Activated T-helper 17 cell treated with anti-CD3 and anti-CD28 coated beads, Interleukin-2, amount 50 U/mL, for 72 hours (primary cell): ENCODE data around the gene PDE6A. TPM values are rescaled to one million over a fixed set of nuclear protein-coding genes. Genes with fewer than 3 reads are reported as not detected.
"Not testable (repeated sequence)": the region's sequence is repeated elsewhere in the genome, so short reads cannot be mapped to it uniquely, and the experiment has no call there.

Source experiments
- ATAC-seq: fragments of 150-1000 bp; cut with Tn5 transposase; replicated peaks from 2 replicates; pipeline ENCODE4 v1.10.0; 2021; ENCODE audit warnings: mild to moderate bottlenecking, moderate library complexity
- H3K27ac Mint-ChIP-seq: one replicate; pipeline ENCODE4 v1.8.0; 2022; ENCODE audit warnings: mixed read lengths
- H3K27me3 Mint-ChIP-seq: one replicate; pipeline ENCODE4 v1.8.0; 2022; ENCODE audit warnings: mixed read lengths
- H3K36me3 Mint-ChIP-seq: one replicate; pipeline ENCODE4 v1.8.0; 2022; ENCODE audit warnings: low read depth, mild to moderate bottlenecking, mixed read lengths
- H3K4me1 Mint-ChIP-seq: one replicate; pipeline ENCODE4 v1.8.0; 2022; ENCODE audit warnings: mixed read lengths
- H3K4me3 Mint-ChIP-seq: one replicate; pipeline ENCODE4 v1.8.0; 2022; ENCODE audit warnings: mild to moderate bottlenecking, mixed read lengths
- H3K9me3 Mint-ChIP-seq: one replicate; pipeline ENCODE4 v1.8.0; 2022; ENCODE audit warnings: mixed read lengths
- total RNA-seq, 2 donors: library from RNA; stranded (reverse); gene quantifications; one replicate each; pipeline ENCODE4 v1.2.3, GENCODE V29; 2022

PDE6A gene
- total RNA-seq, 2 donors from 2014 or later, result not detected

DNA sequence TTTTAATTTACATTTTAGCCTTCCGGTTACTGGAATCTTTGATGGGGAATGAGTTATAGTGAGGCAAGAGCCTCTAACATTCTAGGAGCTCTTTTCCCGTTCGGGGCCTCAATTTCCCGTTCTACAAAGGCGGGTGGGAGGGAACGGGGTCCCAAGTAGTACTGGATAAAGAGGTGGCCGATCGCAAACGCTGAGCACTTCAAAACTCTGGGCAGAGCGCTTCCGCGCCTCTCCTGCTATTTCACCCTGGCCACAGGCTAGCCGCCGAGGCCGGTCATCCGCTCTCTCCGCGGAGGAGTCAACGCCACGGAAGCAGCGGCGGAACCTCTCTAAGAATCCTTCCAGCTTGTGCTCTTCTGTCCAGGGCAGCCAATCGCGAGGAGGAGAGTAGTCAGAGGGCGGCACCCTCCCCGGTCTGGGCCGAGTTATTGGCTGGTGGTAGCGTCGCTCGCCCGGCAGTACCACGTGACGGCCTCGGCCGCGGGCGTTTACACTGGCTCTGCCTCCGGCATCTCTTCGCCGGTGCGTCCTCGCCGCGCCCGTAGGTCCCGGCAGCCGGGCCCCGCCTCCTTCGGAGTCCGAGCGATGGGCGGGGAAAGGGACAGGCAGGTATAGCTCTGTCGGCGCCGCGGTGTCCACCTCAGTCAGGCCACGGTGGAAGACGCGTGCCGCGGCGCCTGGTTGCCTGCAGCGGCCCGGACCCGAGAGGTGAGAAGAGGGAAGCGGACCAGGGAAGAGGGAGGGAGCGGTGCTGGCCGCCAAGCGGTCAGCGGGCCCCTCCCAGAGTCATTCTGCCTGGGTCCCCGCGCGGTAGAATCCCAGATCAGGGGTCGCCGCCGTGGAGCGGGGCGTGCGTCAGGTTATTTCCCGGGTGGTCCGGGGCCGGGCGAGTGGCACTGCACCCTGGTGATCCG, 15.9 kb upstream of the PDE6A start, which contains the start of gene SLC26A2:
Gene SLC26A2, plus strand, starts transcription at position 487 of the 914 bp plus-strand sequence. CDS start 16,895 bp downstream, outside the sequence.
- peak within 1 kb of the TSS; percentile 99 for H3K27ac Mint-ChIP-seq
- H3K9me3 Mint-ChIP-seq, result no peaks in the 10 kb centered on the region
- H3K4me3 Mint-ChIP-seq, result peak within 1 kb of the TSS; percentile 97
- peaks cover 15% of the 10 kb centered on the region for H3K36me3 Mint-ChIP-seq
- H3K4me1 Mint-ChIP-seq, result peaks cover 31% of the 10 kb centered on the region
- no peaks in the 10 kb centered on the region for H3K27me3 Mint-ChIP-seq
- peak; percentile 98 for ATAC-seq

DNA sequence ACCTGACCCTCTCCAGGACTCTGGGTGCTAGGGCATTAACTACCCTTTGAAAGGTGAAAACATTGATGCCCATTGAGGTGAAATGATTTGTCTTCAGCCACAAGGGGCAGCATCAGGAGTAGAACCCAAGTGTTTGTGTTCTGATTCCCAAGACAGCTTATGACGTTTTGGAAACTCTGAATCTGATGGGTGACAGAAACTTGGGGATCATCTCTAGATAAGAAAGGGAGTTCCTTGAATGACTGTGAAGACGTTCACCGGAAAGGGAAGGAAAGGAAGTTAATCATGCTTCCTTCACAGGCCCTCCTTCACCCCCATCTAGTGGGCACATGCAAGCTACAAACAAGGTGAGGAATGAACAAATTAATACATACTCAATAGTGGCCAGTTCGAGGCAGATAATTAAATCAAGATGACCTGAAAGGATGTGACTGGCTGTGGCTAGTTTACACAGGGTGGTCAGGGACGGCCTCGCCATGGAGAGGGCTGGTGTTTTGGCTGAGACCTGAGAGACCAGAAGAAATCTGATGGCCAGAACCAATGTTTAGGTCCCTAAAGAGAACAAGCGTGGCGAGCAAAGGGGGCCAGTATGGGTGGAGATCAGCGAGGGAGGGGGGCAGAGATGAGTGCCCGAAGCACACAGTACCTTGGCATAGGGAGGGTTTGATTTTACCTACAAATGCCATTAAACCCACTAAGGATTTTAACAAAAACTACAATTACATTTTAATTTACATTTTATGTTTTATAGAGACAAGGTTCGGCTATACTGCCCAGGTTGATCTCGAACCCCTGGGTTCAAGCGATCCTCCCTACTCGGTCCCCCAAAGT, 15.0 kb upstream of the PDE6A start:
- Mint-ChIP-seq H3K27me3 (no peaks in the 10 kb centered on the region), H3K4me3 (peak overlapping the region; percentile 97), H3K9me3 (no peaks in the 10 kb centered on the region), H3K4me1 (peaks cover 31% of the 10 kb centered on the region), H3K27ac (peak overlapping the region; percentile 99), H3K36me3 (peaks cover 15% of the 10 kb centered on the region)
- peak; percentile 46 for ATAC-seq

DNA sequence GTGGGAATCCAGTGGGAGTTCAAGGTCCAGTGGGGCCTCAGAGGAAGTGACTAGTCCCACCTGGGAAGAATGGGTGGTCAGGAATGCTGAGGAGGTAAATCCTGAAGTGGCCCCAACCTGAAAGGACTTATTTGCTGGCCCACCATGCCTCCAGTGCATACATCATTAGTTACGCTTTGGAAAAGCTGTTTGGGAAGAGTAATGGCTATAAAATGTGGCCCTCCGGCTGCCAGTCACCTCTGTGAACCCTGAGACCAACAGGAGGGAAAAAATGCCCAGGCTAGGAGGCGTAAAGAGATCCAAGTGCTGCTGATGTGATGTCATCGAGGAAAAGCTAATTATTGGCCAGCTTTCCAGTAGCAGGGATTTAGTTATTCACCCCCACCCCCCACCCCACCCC, 13.3 kb upstream of the PDE6A start:
- Mint-ChIP-seq H3K27ac (no peak overlapping the region), H3K9me3 (no peaks in the 10 kb centered on the region), H3K4me1 (peaks cover 29% of the 10 kb centered on the region), H3K27me3 (no peaks in the 10 kb centered on the region), H3K4me3 (no peak overlapping the region), H3K36me3 (peaks cover 13% of the 10 kb centered on the region)
- no peak for ATAC-seq

DNA sequence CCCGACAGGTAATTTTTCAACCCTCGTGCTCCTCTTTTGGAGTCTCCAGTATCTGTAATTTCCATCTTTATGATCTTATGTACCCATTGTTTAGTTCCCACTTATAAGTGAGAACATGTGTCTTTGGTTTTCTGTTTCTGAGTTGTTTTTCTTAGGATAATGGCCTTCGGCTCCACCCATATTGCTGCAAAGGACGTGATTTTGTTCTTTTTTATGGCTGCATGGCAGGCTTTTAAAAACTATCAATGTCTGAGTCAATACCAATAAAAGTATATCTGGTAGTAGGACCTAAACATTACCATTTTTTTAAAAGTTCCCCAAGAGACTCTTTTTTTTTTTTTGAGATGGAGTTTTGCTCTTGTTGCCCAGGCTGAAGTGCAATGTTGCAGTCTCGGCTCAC, 12.1 kb upstream of the PDE6A start:
- H3K9me3 Mint-ChIP-seq, result no peaks in the 10 kb centered on the region
- H3K4me3 Mint-ChIP-seq, result no peak overlapping the region
- no peak for ATAC-seq
- H3K36me3 Mint-ChIP-seq, result peaks cover 6% of the 10 kb centered on the region
- peaks cover 17% of the 10 kb centered on the region for H3K4me1 Mint-ChIP-seq
- no peaks in the 10 kb centered on the region for H3K27me3 Mint-ChIP-seq
- no peak overlapping the region for H3K27ac Mint-ChIP-seq

DNA sequence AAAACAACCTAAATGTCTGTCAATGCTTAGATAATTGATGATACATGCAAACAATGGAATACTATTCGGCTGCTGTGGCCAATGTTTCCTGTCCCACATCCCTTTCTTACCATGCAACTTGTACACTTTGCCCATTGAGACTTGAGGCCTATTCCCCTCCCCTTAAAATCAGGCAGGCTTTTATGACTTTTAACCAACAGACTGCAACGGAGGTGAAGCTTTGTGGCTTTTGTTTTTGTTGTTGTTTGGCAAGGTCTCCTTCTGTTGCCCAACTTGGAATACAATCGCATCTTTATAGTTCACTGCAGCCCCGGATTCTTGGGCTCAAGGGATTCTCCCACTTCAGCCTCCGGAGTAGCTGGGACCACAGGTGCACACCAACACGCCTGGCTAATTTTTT, 10.2 kb upstream of the PDE6A start:
- peaks cover 6% of the 10 kb centered on the region for H3K36me3 Mint-ChIP-seq
- H3K4me3 Mint-ChIP-seq, result no peak overlapping the region
- H3K27ac Mint-ChIP-seq, result no peak overlapping the region
- peaks cover 6% of the 10 kb centered on the region for H3K4me1 Mint-ChIP-seq
- no peaks in the 10 kb centered on the region for H3K9me3 Mint-ChIP-seq
- peaks cover 3% of the 10 kb centered on the region for H3K27me3 Mint-ChIP-seq
- ATAC-seq, result no peak

DNA sequence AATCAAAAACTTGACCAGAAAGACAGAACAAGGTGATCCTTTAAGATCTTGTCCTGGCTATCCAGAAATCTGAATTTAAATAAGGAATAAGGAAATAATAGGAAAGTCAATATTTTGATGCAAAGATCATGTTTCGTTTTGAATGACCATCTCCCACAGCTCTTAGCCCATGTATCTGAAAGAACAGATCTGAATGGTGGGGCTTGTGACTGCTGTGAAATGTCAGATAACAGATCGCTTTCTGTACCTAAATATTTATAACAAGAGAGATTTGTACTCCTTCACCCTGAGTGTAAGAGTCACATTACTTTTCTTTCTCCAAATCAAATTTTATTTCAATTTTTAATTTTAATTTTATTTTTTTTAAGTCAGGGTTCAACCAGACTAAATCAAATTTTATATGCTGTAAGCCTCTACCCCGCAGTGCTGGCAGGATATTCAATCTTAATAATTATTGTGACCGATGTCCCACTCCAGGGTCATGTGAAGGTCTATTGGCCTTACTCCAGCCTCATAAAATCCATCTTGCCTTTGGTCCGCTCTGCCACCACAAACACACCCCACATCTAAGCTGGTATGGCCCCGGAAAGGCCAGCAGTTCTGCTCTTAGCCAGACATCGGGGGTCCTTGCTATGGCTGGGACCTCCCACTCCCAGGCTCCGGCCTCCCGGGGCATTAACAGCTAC, 9.0 kb upstream of the PDE6A start:
- H3K27ac Mint-ChIP-seq, result no peak overlapping the region
- H3K4me1 Mint-ChIP-seq, result no peaks in the 10 kb centered on the region
- no peaks in the 10 kb centered on the region for H3K36me3 Mint-ChIP-seq
- H3K9me3 Mint-ChIP-seq, result no peaks in the 10 kb centered on the region
- peaks cover 5% of the 10 kb centered on the region for H3K27me3 Mint-ChIP-seq
- no peak for ATAC-seq
- no peak overlapping the region for H3K4me3 Mint-ChIP-seq

DNA sequence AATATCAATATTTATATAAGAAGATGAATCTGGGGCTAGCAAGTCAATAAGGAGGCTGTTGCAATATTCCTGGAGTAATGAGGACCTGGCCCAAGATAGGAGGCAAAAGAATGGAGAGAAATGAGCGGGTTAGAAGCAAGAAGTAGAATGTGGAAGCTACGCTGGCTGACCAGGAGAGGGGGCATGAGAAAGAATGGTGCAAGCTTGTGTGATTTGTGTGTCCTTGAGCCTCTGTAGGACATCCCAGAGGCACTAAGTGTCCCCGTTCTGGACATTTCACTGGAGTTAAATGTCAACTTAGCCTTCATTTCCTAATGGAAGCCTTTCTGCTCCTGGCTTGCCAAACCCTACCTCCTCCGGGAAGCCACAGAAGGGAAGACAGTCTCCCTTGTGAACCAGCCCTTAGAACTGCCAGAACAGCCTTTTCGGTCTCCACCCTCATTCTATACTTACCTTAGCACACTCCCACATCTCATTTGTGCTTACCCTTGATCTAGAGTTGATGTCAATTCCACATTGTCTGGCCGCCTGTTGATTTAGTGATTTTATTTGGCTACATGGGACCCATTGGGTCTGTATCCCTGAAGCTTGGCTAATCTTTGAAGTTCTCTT, 6.7 kb upstream of the PDE6A start:
- Mint-ChIP-seq H3K4me3 (no peak overlapping the region), H3K9me3 (no peaks in the 10 kb centered on the region), H3K27ac (no peak overlapping the region), H3K36me3 (no peaks in the 10 kb centered on the region), H3K4me1 (no peaks in the 10 kb centered on the region), H3K27me3 (peaks cover 9% of the 10 kb centered on the region)
- no peak for ATAC-seq

DNA sequence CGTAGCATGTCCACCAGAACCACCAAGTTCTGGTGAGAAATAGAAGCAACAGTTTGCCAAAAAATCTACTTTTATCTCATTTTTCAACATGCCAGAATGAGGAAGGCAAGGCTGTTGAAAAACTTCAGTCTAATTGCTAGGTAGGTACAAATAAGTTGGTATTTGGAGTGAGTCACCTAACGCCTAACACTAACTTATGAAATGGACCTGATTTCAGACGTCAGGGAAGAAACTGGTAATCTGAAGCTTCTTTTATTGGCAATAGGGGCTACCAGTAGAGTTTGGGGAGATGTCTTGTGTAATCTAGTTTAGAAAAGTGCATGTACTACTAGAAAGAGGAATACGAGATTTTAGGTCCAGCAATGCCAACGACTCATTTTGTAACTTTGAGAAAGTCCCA, 4.4 kb upstream of the PDE6A start:
- peaks cover 9% of the 10 kb centered on the region for H3K27me3 Mint-ChIP-seq
- no peaks in the 10 kb centered on the region for H3K9me3 Mint-ChIP-seq
- no peak overlapping the region for H3K27ac Mint-ChIP-seq
- ATAC-seq, result no peak
- no peak overlapping the region for H3K4me3 Mint-ChIP-seq
- H3K36me3 Mint-ChIP-seq, result no peaks in the 10 kb centered on the region
- H3K4me1 Mint-ChIP-seq, result no peaks in the 10 kb centered on the region

DNA sequence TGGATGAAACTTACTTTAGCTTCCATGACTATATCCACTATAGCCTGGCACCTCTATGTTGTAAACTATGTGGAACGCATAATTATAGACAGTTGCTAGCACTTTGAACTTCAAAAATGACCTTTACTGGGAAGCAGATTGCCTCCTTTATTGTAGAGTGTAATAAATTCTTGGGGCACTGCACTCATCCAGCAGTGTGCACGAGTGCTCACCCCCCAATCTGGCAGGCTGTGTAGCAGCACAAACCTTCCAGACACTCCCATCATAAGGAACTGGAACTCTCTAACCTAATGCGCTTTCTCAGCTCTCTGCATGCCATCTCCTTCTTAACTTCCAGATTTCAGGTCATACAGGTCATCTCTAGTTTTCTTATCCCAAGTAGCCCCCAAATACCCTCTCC, 1.5 kb upstream of the PDE6A start:
- H3K27me3 Mint-ChIP-seq, result peaks cover 12% of the 10 kb centered on the region
- H3K9me3 Mint-ChIP-seq, result no peaks in the 10 kb centered on the region
- H3K4me1 Mint-ChIP-seq, result no peaks in the 10 kb centered on the region
- ATAC-seq, result no peak
- H3K36me3 Mint-ChIP-seq, result no peaks in the 10 kb centered on the region
- H3K27ac Mint-ChIP-seq, result no peak overlapping the region
- H3K4me3 Mint-ChIP-seq, result no peak overlapping the region

DNA sequence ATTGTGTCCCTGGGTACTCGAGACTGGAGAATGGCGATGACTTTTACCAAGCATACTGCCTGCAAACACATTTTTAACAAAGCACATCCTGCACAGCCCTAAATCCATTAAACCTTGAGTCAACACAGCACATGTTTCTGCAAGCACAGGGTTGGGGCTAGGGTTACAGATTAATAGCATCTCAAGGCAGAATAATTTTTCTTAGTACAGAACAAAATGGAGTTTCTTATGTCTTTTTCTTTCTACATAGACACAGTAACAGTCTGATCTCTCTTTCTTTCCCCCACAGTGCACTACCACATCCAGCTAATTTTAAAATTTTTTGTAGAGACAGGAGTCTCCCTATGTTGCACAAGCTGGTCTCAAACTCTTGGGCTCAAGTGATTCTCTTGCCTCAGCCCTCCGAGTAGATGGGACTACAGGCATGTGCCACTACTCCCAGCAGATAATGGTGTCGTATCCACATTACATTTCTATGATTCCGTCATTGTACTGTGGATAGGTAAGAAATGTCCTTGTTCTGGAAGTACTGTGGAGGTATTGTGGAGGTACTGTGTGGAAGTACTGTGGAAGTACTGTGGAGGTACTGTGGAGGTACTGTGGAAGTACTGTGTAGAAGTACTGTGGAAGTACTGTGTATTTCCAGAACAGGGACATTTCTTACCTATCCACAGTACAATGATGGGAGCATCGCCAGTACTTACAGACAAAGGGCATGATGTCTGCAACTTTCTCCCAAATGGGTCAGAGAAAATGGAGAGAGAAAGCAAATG, 1.2 kb downstream of the PDE6A start:
- H3K36me3 Mint-ChIP-seq, H3K27me3 Mint-ChIP-seq, H3K4me3 Mint-ChIP-seq, H3K9me3 Mint-ChIP-seq, ATAC-seq, H3K4me1 Mint-ChIP-seq: not testable (repeated sequence)
- H3K27ac Mint-ChIP-seq, result peak overlapping the region; percentile 17

DNA sequence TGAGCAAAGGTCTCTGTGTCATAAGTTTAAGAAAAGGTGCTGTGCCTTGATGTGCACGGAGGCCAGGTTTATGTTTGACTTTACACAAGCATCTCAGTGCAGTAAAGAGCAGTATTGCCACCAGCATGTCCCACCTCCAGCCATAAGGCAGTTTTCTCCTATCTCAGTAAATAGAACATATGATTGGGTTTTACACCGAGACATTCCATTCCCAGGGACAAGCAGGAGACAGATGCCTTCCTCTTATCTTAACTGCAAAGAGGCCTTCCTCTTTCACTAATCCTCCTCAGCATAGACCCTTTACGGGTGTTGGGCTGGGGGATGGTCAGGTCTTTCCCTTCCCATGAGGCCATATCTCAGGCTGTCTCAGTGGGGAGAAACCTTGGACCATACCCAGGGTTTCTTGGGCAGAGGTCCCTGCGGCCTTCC, 1.8 kb downstream of the PDE6A start:
- H3K27ac Mint-ChIP-seq, H3K36me3 Mint-ChIP-seq, H3K27me3 Mint-ChIP-seq, H3K9me3 Mint-ChIP-seq, ATAC-seq, H3K4me1 Mint-ChIP-seq, H3K4me3 Mint-ChIP-seq: not testable (repeated sequence)

DNA sequence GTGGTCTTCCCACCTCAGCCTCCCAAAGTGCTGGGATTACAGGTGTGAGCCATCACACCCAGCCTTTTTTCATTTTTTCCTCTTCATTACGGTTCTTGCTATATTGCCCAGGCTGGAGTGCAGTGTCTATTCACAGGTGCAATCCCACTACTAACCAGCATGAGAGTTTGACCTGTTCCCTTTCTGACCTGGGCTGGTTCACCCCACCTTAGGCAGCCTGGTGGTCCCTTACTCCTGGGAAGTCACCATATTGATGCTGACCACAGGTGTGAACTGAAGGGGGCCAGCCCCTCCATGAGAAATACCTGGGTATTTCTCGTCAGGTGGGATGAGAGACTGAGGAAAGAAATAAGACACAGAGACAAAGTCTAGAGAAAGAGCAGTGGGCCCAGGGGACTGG, 2.4 kb downstream of the PDE6A start:
- no peak for ATAC-seq
- H3K36me3 Mint-ChIP-seq, result no peaks in the 10 kb centered on the region
- H3K9me3 Mint-ChIP-seq, result no peaks in the 10 kb centered on the region
- no peak overlapping the region for H3K4me3 Mint-ChIP-seq
- no peaks in the 10 kb centered on the region for H3K4me1 Mint-ChIP-seq
- peaks cover 8% of the 10 kb centered on the region for H3K27me3 Mint-ChIP-seq
- H3K27ac Mint-ChIP-seq, result no peak overlapping the region

DNA sequence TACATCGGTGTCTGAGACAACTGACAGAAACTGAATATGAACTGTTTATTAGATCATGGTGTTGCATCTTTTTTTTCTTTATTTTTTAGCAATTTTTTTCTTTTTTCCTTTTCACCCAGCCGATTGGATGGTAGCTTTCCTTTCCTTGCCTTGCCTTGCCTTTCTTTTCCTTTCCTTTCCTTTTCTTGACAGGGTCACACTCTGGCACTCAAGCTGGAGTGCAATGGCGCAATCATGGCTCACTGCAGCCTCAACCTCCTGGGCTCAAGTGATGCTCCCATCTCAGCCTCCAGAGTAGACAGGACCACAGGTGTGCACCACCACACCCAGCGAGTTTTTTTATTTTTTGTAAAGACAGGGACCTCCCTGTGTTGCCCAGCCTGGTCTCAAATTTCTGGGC, 2.8 kb downstream of the PDE6A start:
- Mint-ChIP-seq H3K4me3 (no peak overlapping the region), H3K27ac (no peak overlapping the region), H3K4me1 (no peaks in the 10 kb centered on the region), H3K9me3 (no peaks in the 10 kb centered on the region), H3K27me3 (peaks cover 11% of the 10 kb centered on the region), H3K36me3 (no peaks in the 10 kb centered on the region)
- ATAC-seq, result no peak
